NCI-H1436 treated with DMSO at 0.1 percent for 48 hours (cell line): ENCODE data around the gene PTGER1.

ENCODE experiments used
- DNase-seq: peaks from one replicate; lab custom pipeline; 2025; lab: John Stamatoyannopoulos, UW

PTGER1 gene

GRCh38 chr19:14502334-14503092 is 27.4 kb upstream of the PTGER1 start:
- DNase-seq: no peak

GRCh38 chr19:14497228-14497921 is 22.2 kb upstream of the PTGER1 start:
- DNase-seq: no peak

GRCh38 chr19:14496834-14497227 is 21.7 kb upstream of the PTGER1 start:
- DNase-seq: no peak

- peak; percentile 90 for DNase-seq
Observed at GRCh38 chr19:14496029-14496833, 21.1 kb upstream of the PTGER1 start, which contains the start of gene GIPC1. TSS of gene GIPC1 (minus strand) at chr19:14496127. CDS start at chr19:14482976, 13,151 bp downstream.

GRCh38 chr19:14495672-14496028 is 20.5 kb upstream of the PTGER1 start:
- no peak for DNase-seq

GRCh38 chr19:14494910-14495671 is 19.9 kb upstream of the PTGER1 start:
- DNase-seq: no peak

- no peak for DNase-seq
Observed at GRCh38 chr19:14494411-14494810, 19.3 kb upstream of the PTGER1 start.

- no peak for DNase-seq
Observed at GRCh38 chr19:14492756-14493337, 17.7 kb upstream of the PTGER1 start.

GRCh38 chr19:14487370-14488125 is 12.4 kb upstream of the PTGER1 start:
- no peak for DNase-seq

GRCh38 chr19:14482172-14482941 is 7.2 kb upstream of the PTGER1 start:
- DNase-seq: no peak

- no peak for DNase-seq
Observed at GRCh38 chr19:14480700-14481079, 5.5 kb upstream of the PTGER1 start.

- DNase-seq: no peak
Observed at GRCh38 chr19:14479975-14480699, 5.0 kb upstream of the PTGER1 start.

- DNase-seq: no peak
Observed at GRCh38 chr19:14479309-14479974, 4.3 kb upstream of the PTGER1 start.

- DNase-seq: no peak
Observed at GRCh38 chr19:14478113-14478545, 3.0 kb upstream of the PTGER1 start.

GRCh38 chr19:14477418-14478112 is 2.4 kb upstream of the PTGER1 start:
- DNase-seq: no peak

- DNase-seq: no peak
Observed at GRCh38 chr19:14476673-14477401, 1.7 kb upstream of the PTGER1 start.

- no peak for DNase-seq
Observed at GRCh38 chr19:14476327-14476672, 1.1 kb upstream of the PTGER1 start.

- no peak for DNase-seq
Observed at GRCh38 chr19:14474827-14475226, 327 bp downstream of the PTGER1 start.
